ENCODE data around the gene MSL3B.

GRCh38 chr2:233819884-233820773 lies 48.1 kb downstream of the MSL3B start:
- no peak for TF ChIP-seq CTCF (IDR thresholded peaks at IDR 0.05; ENCODE audit: low read length)
- no peak for TF ChIP-seq EZH2phosphoT487 (IDR thresholded peaks at IDR 0.05; ENCODE audit: low read length)
- TF ChIP-seq EZH2 (optimal IDR thresholded peaks at IDR 0.05; ENCODE audit: low read depth, low read length): no peak
